NCI-H2171 (cell line): Measurements from ENCODE around the gene ICA1L.
A peak's percentile ranks its signal among the peaks of the same experiment; 100 is the strongest.
"Not testable (repeated sequence)": the region's sequence is repeated elsewhere in the genome, so short reads cannot be mapped to it uniquely, and the experiment has no call there.

Experiments
- DNase-seq: peaks from one replicate; lab custom pipeline; 2025; lab: John Stamatoyannopoulos, UW

Gene ICA1L

GRCh38 chr2:202871300-202872141 is at the start of gene ICA1L:
TSS of gene ICA1L (minus strand) at chr2:202871766. CDS start at chr2:202829009, 42,757 bp downstream.
- DNase-seq = peak; percentile 45

- no peak for DNase-seq
Measured at GRCh38 chr2:202918860-202919259, 47.3 kb upstream of the ICA1L start.

- DNase-seq = not testable (repeated sequence)
Measured at GRCh38 chr2:202912342-202913201, 41.0 kb upstream of the ICA1L start.

GRCh38 chr2:202911512-202912341 is 40.2 kb upstream of the ICA1L start, which contains the start of the genes CARF and WDR12:
TSS of gene CARF (plus strand) at chr2:202912275. CDS start at chr2:202941903, 29,628 bp downstream.
TSS of gene WDR12 (minus strand) at chr2:202911673. CDS start at chr2:202911476, 197 bp downstream.
- peak; percentile 94 for DNase-seq

- no peak for DNase-seq
Measured at GRCh38 chr2:202911203-202911511, 39.6 kb upstream of the ICA1L start.

GRCh38 chr2:202910698-202911097 is 39.1 kb upstream of the ICA1L start:
- DNase-seq = no peak

GRCh38 chr2:202910250-202910649 is 38.7 kb upstream of the ICA1L start:
- not testable (repeated sequence) for DNase-seq

- DNase-seq = no peak
Measured at GRCh38 chr2:202909394-202910192, 38.0 kb upstream of the ICA1L start.

GRCh38 chr2:202908186-202908585 is 36.6 kb upstream of the ICA1L start:
- DNase-seq = no peak

GRCh38 chr2:202905507-202905906 is 33.9 kb upstream of the ICA1L start:
- not testable (repeated sequence) for DNase-seq

GRCh38 chr2:202885190-202885589 is 13.6 kb upstream of the ICA1L start:
- DNase-seq = no peak

GRCh38 chr2:202883987-202884675 is 12.6 kb upstream of the ICA1L start:
- no peak for DNase-seq

- no peak for DNase-seq
Measured at GRCh38 chr2:202881570-202881969, 10.0 kb upstream of the ICA1L start.

GRCh38 chr2:202877699-202878098 is 6.1 kb upstream of the ICA1L start:
- no peak for DNase-seq

GRCh38 chr2:202870431-202871299 is 901 bp downstream of the ICA1L start:
- DNase-seq = peak; percentile 65

GRCh38 chr2:202861987-202862386 is 9.6 kb downstream of the ICA1L start:
- no peak for DNase-seq

- DNase-seq = no peak
Measured at GRCh38 chr2:202858601-202859000, 13.0 kb downstream of the ICA1L start.

- DNase-seq = not testable (repeated sequence)
Measured at GRCh38 chr2:202849343-202849742, 22.2 kb downstream of the ICA1L start.

- no peak for DNase-seq
Measured at GRCh38 chr2:202848813-202849212, 22.8 kb downstream of the ICA1L start.
